K562 (cell line): ENCODE data around the gene FIG4. TPM values are rescaled to one million over a fixed set of nuclear protein-coding genes. Genes with fewer than 3 reads are reported as not detected.

Experiments used
- ATAC-seq: fragments of 200-7000 bp; cut with Tn5 transposase; 3 replicates; pipeline ENCODE4 v1.9.1; 2020; ENCODE audit warnings: moderate library complexity
- BruUV-seq: library from RNA; stranded (reverse); fragments of 400-500 nt; replicated peaks from 2 replicates; lab custom pipeline; 2021; lab: Mats Ljungman, UMichigan
- CTCF ChIA-PET: fragments of 300-600 bp; formaldehyde crosslinking; extraction: SDS; loops from one replicate; lab custom pipeline; 2021; ENCODE audit warnings: low intra/inter-chr PET ratio; lab: Yijun Ruan, JAX
- POLR2A ChIA-PET: fragments of 300-600, 350-650 bp; sonication (Branson Sonifier 250); formaldehyde crosslinking; extraction: SDS; loops from one replicate; lab custom pipeline; 2021; ENCODE audit warnings: antibody characterized with exemption, inconsistent platforms; lab: Yijun Ruan, JAX
- DNase-seq, 4 experiments: peaks; one replicate each; pipeline versions ENCODE4 v3.0.0 to v3.0.0-alpha.2; 2011 to 2018; ENCODE audit warnings: low spot score in 3 of 4, mixed read lengths in 3 of 4; ENCODE audit errors: extremely low read depth in 1 of 4
- FAIRE-seq: peaks from 2 replicates; lab custom pipeline; 2011; peaks lifted over from hg19 to GRCh38; lab: Jason Lieb, UNC
- H2AFZ ChIP-seq: 2 replicates; pipeline ENCODE4 v1.6.0; 2011; ENCODE audit warnings: low read depth, low read length, control low read depth, inconsistent platforms
- H3K27ac ChIP-seq: fragments of 200-600 bp; 3 replicates; pipeline ENCODE4 v1.8.0; 2011; ENCODE audit warnings: low read depth, mild to moderate bottlenecking, control low read depth, inconsistent platforms, low read length, moderate library complexity, mixed read lengths; ENCODE audit errors: extremely low read depth
- H3K27me3 ChIP-seq, 2 experiments: fragments of 300-600 bp in 1 of 2; 2 replicates in 1 of 2; 3 replicates in 1 of 2; pipeline versions ENCODE4 v1.6.0 to v1.8.0; 2011; ENCODE audit warnings: inconsistent platforms in 2 of 2, low read length in 2 of 2, mild to moderate bottlenecking in 1 of 2, mixed read lengths in 1 of 2, moderate library complexity in 1 of 2; ENCODE audit not compliant: control insufficient read depth in 2 of 2, insufficient read depth in 2 of 2
- H3K36me3 ChIP-seq: fragments of 300-600 bp; 3 replicates; pipeline ENCODE4 v1.8.0; 2011; ENCODE audit warnings: mild to moderate bottlenecking, low read length, inconsistent platforms; ENCODE audit not compliant: control insufficient read depth, insufficient read depth
- H3K4me1 ChIP-seq, 2 experiments: fragments of 200-600 bp in 1 of 2; replicated peaks in 1 of 2; 2 replicates in 1 of 2; 3 replicates in 1 of 2; pipeline versions ENCODE4 v1.5.1 to v1.8.0; 2011; ENCODE audit warnings: inconsistent platforms in 2 of 2, low read length in 2 of 2, mild to moderate bottlenecking in 1 of 2, mixed read lengths in 1 of 2, moderate library complexity in 1 of 2; ENCODE audit not compliant: control insufficient read depth in 2 of 2, insufficient read depth in 2 of 2
- H3K4me2 ChIP-seq: 2 replicates; pipeline ENCODE4 v1.6.1; 2011; ENCODE audit warnings: low read length, control low read depth, inconsistent platforms, mixed read lengths; ENCODE audit not compliant: insufficient read depth
- H3K4me3 ChIP-seq: fragments of 200-600 bp; sonication (generic), shearing (Covaris generic); 2 replicates; pipeline ENCODE4 v1.5.1; 2016; ENCODE audit warnings: control low read depth, inconsistent platforms
- H3K79me2 ChIP-seq: fragments of 200-600 bp; 3 replicates; pipeline ENCODE4 v1.8.0; 2011; ENCODE audit warnings: low read length, inconsistent platforms; ENCODE audit not compliant: control insufficient read depth, insufficient read depth
- H3K9ac ChIP-seq, 2 experiments: 2 replicates each; pipeline versions ENCODE4 v1.6.0 to v1.6.1; 2011; ENCODE audit warnings: low read depth in 2 of 2, low read length in 2 of 2, control low read depth in 1 of 2, inconsistent platforms in 1 of 2, mild to moderate bottlenecking in 1 of 2, mixed read lengths in 1 of 2; ENCODE audit not compliant: insufficient read depth in 1 of 2
- H3K9me1 ChIP-seq: one replicate; pipeline ENCODE4 v1.6.0; 2011; ENCODE audit warnings: inconsistent platforms, mild to moderate bottlenecking, low read length, moderate library complexity; ENCODE audit not compliant: control insufficient read depth, insufficient read depth
- H3K9me3 ChIP-seq: replicated peaks from 2 replicates; pipeline ENCODE4 v1.5.1; 2011; ENCODE audit warnings: low read depth, low read length, inconsistent platforms; ENCODE audit not compliant: control insufficient read depth, insufficient read depth
- H4K20me1 ChIP-seq: replicated peaks from 2 replicates; pipeline ENCODE4 v1.6.1; 2011; ENCODE audit warnings: low read length, inconsistent platforms, mixed read lengths; ENCODE audit not compliant: control insufficient read depth, insufficient read depth
- CCNT2 ChIP-seq: IDR thresholded peaks from 2 replicates; pipeline ENCODE4 v1.6.1; 2011; ENCODE audit warnings: borderline replicate concordance, low read depth, mild to moderate bottlenecking, moderate library complexity, mixed read lengths, low read length; ENCODE audit not compliant: insufficient read length; ENCODE audit errors: extremely low read depth
- ETS2 ChIP-seq: IDR thresholded peaks from 2 replicates; pipeline ENCODE4 v1.6.1; 2016; ENCODE audit warnings: borderline replicate concordance, missing genetic modification characterization, mild to moderate bottlenecking, moderate library complexity, missing compliant biosample characterization; ENCODE audit not compliant: poor library complexity, severe bottlenecking
- EWSR1 ChIP-seq: fragments of 450-650 bp; IDR thresholded peaks from 2 replicates; pipeline ENCODE4 v1.6.1; 2018; ENCODE audit warnings: borderline replicate concordance, mild to moderate bottlenecking, low read depth, moderate library complexity; ENCODE audit not compliant: partially characterized antibody
- FOXJ2 ChIP-seq: fragments of 200-800 bp; sonication (Bioruptor generic); IDR thresholded peaks from 2 replicates; pipeline ENCODE4 v1.6.1; 2016; ENCODE audit warnings: missing genetic modification characterization, missing compliant biosample characterization
- MCM2 ChIP-seq: fragments of 450-650 bp; IDR thresholded peaks from 2 replicates; pipeline ENCODE4 v1.6.1; 2017; ENCODE audit warnings: low read depth, mild to moderate bottlenecking
- REST ChIP-seq, 2 experiments: fragments of 450-650 bp; formaldehyde crosslinking in 1 of 2; IDR thresholded peaks; 2 replicates each; pipeline versions ENCODE4 v1.4.0 to v1.6.1; 2014 to 2020; ENCODE audit warnings: mild to moderate bottlenecking in 2 of 2, borderline replicate concordance in 1 of 2, low read depth in 1 of 2
- SIN3A ChIP-seq, 2 experiments: fragments of 150-350 bp in 1 of 2; IDR thresholded peaks; 2 replicates each; pipeline ENCODE4 v1.6.1; 2011 to 2016; ENCODE audit warnings: borderline replicate concordance in 2 of 2, low read depth in 2 of 2, low read length in 2 of 2, mild to moderate bottlenecking in 2 of 2, moderate library complexity in 2 of 2; ENCODE audit not compliant: control insufficient read depth in 1 of 2
- STAT5A ChIP-seq: IDR thresholded peaks from 2 replicates; pipeline ENCODE4 v1.6.1; 2012; ENCODE audit warnings: low read length, inconsistent platforms, borderline replicate concordance
- TEAD1 ChIP-seq, 2 experiments: fragments of 450-650 bp in 1 of 2; sonication (generic) in 1 of 2; formaldehyde crosslinking; IDR thresholded peaks; 2 replicates each; pipeline versions ENCODE4 v1.4.0 to v1.8.0; 2020 to 2022; ENCODE audit warnings: mild to moderate bottlenecking in 2 of 2, missing genetic modification reagents in 1 of 2
- THRB ChIP-seq: fragments of 450-650 bp; formaldehyde crosslinking; conservative IDR thresholded peaks from 2 replicates; pipeline ENCODE4 v1.4.0; 2022; ENCODE audit warnings: mild to moderate bottlenecking, missing genetic modification characterization
- ZNF695 ChIP-seq: fragments of 450-650 bp; formaldehyde crosslinking; IDR thresholded peaks from 2 replicates; pipeline ENCODE4 v1.4.0; 2020; ENCODE audit warnings: mild to moderate bottlenecking, moderate library complexity
- WGBS: fragments of 100-300 bp; shearing (Covaris generic); methylation state at CpG from one replicate; pipeline ENCODE4 v1.1.6; 2016; ENCODE audit warnings: low coverage, mixed read lengths; ENCODE audit not compliant: insufficient coverage; ENCODE audit errors: missing lambda C conversion rate; 5-methylcytosine and 5-hydroxymethylcytosine counted together
- in situ Hi-C: fragments of 300-500 bp; cut with MboI; formaldehyde crosslinking; loops from 4 replicates; pipeline ENCODE4 v1.15.0; 2018; ENCODE audit warnings: inconsistent platforms, mixed read lengths
- intact Hi-C: fragments of 100-400 bp; cut with micrococcal nuclease; formaldehyde crosslinking; loops from 2 replicates; pipeline ENCODE4 v1.14.2; 2022
- polyA plus RNA-seq, 8 experiments: library from polyadenylated mRNA; depleted of rRNA in 4 of 8; stranded (reverse) in 5 of 8; unstranded in 3 of 8; fragments of >200 nt; fragmentation: Nextera tagmentation in 2 of 8; fragmentation: Illumina TruSeq in 1 of 8; extraction: Ambion mirVana in 2 of 8; extraction: Trizol in 1 of 8; gene quantifications; 2 replicates each; pipeline versions ENCODE4 v1.2.1 to v1.2.3, GENCODE V29; 2011 to 2014; ENCODE audit warnings: inconsistent platforms in 1 of 8, missing spikeins in 1 of 8
- total RNA-seq, 7 experiments: library from RNA; depleted of rRNA in 6 of 7; stranded (reverse); fragments of >200 nt in 6 of 7; fragmentation: Illumina TruSeq in 2 of 7; extraction: Trizol in 2 of 7; gene quantifications; 2 replicates each; pipeline versions ENCODE4 v1.2.1 to v1.2.3, GENCODE V29; 2011 to 2021; ENCODE audit warnings: low replicate concordance in 1 of 7

Gene FIG4
- total and polyA plus RNA-seq, 9 of the 15 experiments (the other 6 are each of a cell fraction or from before 2014, with no cell fraction given) = 1.5 to 6.8 (median 4.3) TPM

- no peak for TF ChIP-seq TEAD1 (CRISPR knock-in tag; IDR thresholded peaks at IDR 0.05)
- no peak for TF ChIP-seq SIN3A (IDR thresholded peaks at IDR 0.05; ENCODE audit: borderline replicate concordance in 2 of 2, control insufficient read depth in 1 of 2, low read depth in 2 of 2, low read length in 2 of 2)
Observed at GRCh38 chr6:109807881-109808280, 116.8 kb downstream of the FIG4 start (continued).

GRCh38 chr6:109808837-109809236 lies 117.7 kb downstream of the FIG4 start:
- Histone ChIP-seq H3K27ac (no peak overlapping the region), H3K36me3 (no peaks in the 10 kb centered on the region), H3K9ac (no peak overlapping the region), H3K4me3 (no peak overlapping the region), H3K27me3 (peaks cover 0 to 3% of the 10 kb centered on the region in 2 experiments; a peak in 2 of 5 replicates), H2AFZ (no peak overlapping the region), H4K20me1 (no peaks in the 10 kb centered on the region), H3K4me2 (no peak overlapping the region), H3K9me1 (no peaks in the 10 kb centered on the region), H3K9me3 (no peaks in the 10 kb centered on the region), H3K79me2 (no peaks in the 10 kb centered on the region), H3K4me1 (no peaks in the 10 kb centered on the region; a peak in 1 of 5 replicates)
- intact Hi-C loops = no loop called here
- ChIA-PET POLR2A (no interaction called here), CTCF (no interaction called here)
- in situ Hi-C loops = no loop called here
- ATAC-seq (no peak), DNase-seq (no peak), FAIRE-seq (no peak)
- BruUV-seq = no TSS peak
- 0% methylated on average over 1 of the region's 1 CpG for WGBS
- TF ChIP-seq STAT5A = no peak
- TF ChIP-seq REST (IDR thresholded peaks at IDR 0.05; ENCODE audit: borderline replicate concordance) = no peak
- no peak for TF ChIP-seq REST (CRISPR knock-in tag; IDR thresholded peaks at IDR 0.05; ENCODE audit: low read depth)
- no peak for TF ChIP-seq EWSR1
- no peak for TF ChIP-seq ETS2
- TF ChIP-seq CCNT2 = no peak
- no peak for TF ChIP-seq FOXJ2 (tag)
- TF ChIP-seq MCM2 = no peak
- TF ChIP-seq THRB (CRISPR knock-in tag) = no peak
- no peak for TF ChIP-seq ZNF695 (CRISPR knock-in tag)
